ENCODE results near the gene VSTM4. TPM values are rescaled to one million over a fixed set of nuclear protein-coding genes. Genes with fewer than 3 reads are reported as not detected.

Gene VSTM4
- total RNA-seq, 1 donor from 2014 or later = 0.70 TPM

DNA sequence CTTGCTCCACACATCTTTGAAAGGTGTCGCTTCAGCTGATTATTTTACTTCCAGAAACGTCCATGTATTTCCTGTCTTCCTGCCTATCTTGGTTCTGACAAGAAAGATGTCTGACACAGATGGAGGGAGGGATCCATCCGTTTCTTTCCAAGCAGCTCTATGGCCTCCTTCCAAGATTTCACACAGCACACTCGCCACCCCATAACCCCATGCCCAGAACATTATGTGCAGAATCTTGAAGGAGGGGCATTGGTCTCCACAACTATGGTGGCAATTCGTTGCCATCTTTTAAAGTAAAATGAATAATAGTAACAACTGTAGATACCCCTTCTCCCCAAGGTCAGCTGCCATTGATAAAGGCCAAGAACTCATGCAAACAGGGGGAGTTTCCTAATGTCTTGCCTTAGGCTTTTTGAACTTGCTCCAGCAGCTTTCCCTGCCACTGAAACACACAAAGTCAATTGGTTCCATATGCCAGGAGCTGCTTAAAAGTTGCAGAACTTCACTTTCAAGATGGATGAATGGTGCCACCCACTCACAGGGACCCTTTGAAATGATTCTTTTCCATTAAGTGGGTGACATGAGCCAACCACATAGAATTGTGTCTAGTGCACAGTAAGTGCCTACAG is 60.0 kb downstream of the VSTM4 start:
- Mint-ChIP-seq H3K4me3 (ENCODE audit: unreplicated experiment) (no peak overlapping the region), H3K4me1 (ENCODE audit: unreplicated experiment) (no peaks in the 10 kb centered on the region), H3K27ac (ENCODE audit: unreplicated experiment) (no peak overlapping the region), H3K27me3 (ENCODE audit: unreplicated experiment) (peaks cover 4% of the 10 kb centered on the region), H3K9me3 (ENCODE audit: unreplicated experiment) (peaks cover 2% of the 10 kb centered on the region), H3K36me3 (ENCODE audit: unreplicated experiment) (no peaks in the 10 kb centered on the region)
- DNase-seq (ENCODE audit: extremely low spot score, unreplicated experiment) = no peak
- TF ChIP-seq, protein P1, sequence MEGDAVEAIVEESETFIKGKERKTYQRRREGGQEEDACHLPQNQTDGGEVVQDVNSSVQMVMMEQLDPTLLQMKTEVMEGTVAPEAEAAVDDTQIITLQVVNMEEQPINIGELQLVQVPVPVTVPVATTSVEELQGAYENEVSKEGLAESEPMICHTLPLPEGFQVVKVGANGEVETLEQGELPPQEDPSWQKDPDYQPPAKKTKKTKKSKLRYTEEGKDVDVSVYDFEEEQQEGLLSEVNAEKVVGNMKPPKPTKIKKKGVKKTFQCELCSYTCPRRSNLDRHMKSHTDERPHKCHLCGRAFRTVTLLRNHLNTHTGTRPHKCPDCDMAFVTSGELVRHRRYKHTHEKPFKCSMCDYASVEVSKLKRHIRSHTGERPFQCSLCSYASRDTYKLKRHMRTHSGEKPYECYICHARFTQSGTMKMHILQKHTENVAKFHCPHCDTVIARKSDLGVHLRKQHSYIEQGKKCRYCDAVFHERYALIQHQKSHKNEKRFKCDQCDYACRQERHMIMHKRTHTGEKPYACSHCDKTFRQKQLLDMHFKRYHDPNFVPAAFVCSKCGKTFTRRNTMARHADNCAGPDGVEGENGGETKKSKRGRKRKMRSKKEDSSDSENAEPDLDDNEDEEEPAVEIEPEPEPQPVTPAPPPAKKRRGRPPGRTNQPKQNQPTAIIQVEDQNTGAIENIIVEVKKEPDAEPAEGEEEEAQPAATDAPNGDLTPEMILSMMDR (IDR thresholded peaks at IDR 0.05) = no peak

DNA sequence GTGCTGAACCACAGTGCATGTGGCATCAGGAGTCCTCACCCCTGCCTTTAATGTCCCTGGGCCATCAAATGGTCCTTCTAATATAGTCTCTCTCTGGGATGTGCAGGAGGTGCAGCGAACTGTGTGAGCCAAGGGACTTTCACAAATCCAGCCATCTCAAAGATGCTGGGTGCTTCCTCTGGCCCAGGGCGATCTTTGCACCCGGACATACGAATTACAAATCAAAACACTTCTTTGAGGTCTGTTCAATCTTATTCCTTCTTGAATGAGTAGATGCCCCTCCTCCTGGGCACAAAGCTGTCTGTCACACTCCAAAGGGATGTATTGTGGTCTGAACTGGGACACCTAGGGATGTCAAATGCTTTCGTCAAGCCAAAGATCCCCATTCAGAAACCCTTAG is 60.6 kb downstream of the VSTM4 start:
- Mint-ChIP-seq H3K9me3 (ENCODE audit: unreplicated experiment) (no peaks in the 10 kb centered on the region), H3K4me3 (ENCODE audit: unreplicated experiment) (no peak overlapping the region), H3K27me3 (ENCODE audit: unreplicated experiment) (peaks cover 4% of the 10 kb centered on the region), H3K4me1 (ENCODE audit: unreplicated experiment) (no peaks in the 10 kb centered on the region), H3K27ac (ENCODE audit: unreplicated experiment) (no peak overlapping the region), H3K36me3 (ENCODE audit: unreplicated experiment) (no peaks in the 10 kb centered on the region)
- TF ChIP-seq, protein P1 (IDR thresholded peaks at IDR 0.05) = no peak
- DNase-seq (ENCODE audit: extremely low spot score, unreplicated experiment) = peak; percentile 56

DNA sequence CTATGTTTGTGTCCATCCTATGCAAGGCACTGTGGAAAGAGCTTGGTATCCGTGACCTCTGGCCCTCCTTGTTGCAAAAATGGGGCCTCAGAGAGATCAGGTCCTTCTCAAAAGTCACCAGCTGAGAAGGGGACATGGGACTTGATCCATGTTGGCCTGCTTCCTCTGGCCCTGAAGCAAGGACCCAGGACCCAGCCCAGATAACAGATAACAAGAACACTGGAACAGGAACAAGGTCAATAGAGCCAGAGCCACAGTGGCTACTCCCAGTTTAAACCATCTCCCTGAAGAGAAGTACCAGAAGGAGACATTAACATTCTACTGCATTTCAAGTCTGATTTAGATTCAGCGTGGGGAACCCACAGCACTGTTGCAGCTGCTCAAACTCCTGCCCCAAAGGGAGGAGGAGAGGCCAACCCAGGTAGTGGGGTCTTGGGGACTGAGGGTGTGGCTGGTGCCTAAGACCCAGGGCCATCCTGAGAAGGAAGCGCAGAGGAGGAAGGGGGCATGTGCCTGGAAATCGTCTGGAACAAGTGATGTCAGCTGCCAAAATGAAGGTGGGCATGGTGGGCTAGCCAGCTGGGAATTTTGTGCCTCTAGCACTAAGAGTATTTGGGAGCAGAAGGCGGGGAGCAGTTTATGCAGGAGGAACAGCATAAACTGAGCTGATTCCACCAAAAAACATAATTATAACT is 61.2 kb downstream of the VSTM4 start:
- H3K4me3 Mint-ChIP-seq (ENCODE audit: unreplicated experiment) = no peak overlapping the region
- H3K27ac Mint-ChIP-seq (ENCODE audit: unreplicated experiment) = no peak overlapping the region
- peak; percentile 76 for DNase-seq (ENCODE audit: extremely low spot score, unreplicated experiment)
- TF ChIP-seq, protein P1 (IDR thresholded peaks at IDR 0.05) = no peak
- H3K4me1 Mint-ChIP-seq (ENCODE audit: unreplicated experiment) = no peaks in the 10 kb centered on the region
- H3K36me3 Mint-ChIP-seq (ENCODE audit: unreplicated experiment) = no peaks in the 10 kb centered on the region
- H3K27me3 Mint-ChIP-seq (ENCODE audit: unreplicated experiment) = peaks cover 4% of the 10 kb centered on the region
- no peaks in the 10 kb centered on the region for H3K9me3 Mint-ChIP-seq (ENCODE audit: unreplicated experiment)

DNA sequence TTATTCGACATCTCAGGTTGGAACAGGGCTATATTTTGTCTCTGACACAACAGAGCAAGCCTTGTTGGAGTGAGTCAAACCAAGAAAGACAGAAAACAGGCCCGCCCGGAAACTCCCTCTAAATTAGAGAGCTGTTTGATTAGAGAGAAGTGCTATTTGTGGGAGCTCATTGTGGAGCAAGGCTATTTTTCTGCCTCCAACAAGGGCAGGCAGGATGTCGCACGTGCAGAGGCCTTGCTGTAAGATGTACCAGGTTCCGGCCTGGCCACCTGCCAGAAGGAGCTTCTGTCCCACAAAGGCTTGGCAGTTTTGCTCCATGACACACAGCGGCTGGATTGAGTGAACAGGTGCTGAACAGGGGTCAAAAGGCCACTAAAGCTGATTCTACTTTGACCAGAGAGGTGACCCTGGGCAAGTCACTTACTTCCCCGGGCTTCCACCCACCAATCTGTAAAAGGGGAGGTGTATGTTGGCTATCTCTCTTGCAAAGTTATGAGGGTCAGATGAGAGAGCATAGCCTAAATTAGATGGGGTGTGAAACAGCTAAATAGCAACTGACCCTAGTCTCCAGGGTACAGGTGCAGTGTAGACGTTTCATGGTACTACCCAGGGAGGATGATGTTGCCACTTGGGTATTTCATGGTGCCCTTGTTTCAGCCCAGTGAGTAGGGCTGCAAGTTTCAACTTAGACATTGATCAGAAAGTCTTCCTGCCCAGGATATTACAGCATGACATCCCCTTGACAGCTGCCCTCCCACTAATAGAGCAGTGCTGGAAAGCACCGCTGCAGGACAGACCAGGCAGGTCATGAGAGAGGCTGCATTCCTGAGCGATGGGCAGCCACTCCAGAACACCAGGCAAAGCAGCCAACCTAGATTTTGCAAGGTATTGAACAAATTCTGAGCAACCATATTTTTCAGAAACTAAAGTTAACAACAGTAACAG is 62.0 kb downstream of the VSTM4 start:
- Mint-ChIP-seq H3K9me3 (ENCODE audit: unreplicated experiment) (no peaks in the 10 kb centered on the region), H3K4me3 (ENCODE audit: unreplicated experiment) (no peak overlapping the region), H3K27ac (ENCODE audit: unreplicated experiment) (no peak overlapping the region), H3K27me3 (ENCODE audit: unreplicated experiment) (peaks cover 4% of the 10 kb centered on the region), H3K36me3 (ENCODE audit: unreplicated experiment) (no peaks in the 10 kb centered on the region), H3K4me1 (ENCODE audit: unreplicated experiment) (no peaks in the 10 kb centered on the region)
- DNase-seq (ENCODE audit: extremely low spot score, unreplicated experiment) = peak; percentile 82
- TF ChIP-seq, protein P1 (IDR thresholded peaks at IDR 0.05) = no peak

Data from osteocyte (in vitro differentiated cells).